Hematopoietic multipotent progenitor cell treated with erythropoietin and hydrocortisone succinate and interleukin-3 and kit ligand, for 6 days (in vitro differentiated cells): ENCODE results near the gene ADAMTS6.
A peak's percentile ranks its signal among the peaks of the same experiment; 100 is the strongest.
"Not testable (repeated sequence)": the region's sequence is repeated elsewhere in the genome, so short reads cannot be mapped to it uniquely, and the experiment has no call there.

Source experiments
- DNase-seq: peaks from one replicate; pipeline ENCODE4 v3.0.0-alpha.2; 2015

Gene ADAMTS6

DNA sequence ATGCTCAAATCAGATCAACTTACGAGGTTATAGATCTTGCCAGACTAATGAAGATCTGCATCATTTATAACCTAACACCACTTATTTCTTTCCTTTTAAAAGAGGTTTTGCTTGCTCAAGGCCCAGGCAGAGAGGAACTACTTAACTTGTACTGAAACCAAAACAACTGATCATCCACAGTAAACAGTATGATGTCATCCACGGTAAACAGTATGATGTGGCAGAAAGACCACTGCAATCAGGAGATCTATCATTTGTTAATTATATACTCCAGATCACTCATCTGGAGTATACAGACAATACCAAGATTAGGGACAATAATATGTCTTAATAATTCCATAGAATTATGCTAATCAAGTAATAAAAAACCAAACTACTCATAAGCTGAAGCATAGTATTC lies 116.8 kb downstream of the ADAMTS6 start:
- no peak for DNase-seq

DNA sequence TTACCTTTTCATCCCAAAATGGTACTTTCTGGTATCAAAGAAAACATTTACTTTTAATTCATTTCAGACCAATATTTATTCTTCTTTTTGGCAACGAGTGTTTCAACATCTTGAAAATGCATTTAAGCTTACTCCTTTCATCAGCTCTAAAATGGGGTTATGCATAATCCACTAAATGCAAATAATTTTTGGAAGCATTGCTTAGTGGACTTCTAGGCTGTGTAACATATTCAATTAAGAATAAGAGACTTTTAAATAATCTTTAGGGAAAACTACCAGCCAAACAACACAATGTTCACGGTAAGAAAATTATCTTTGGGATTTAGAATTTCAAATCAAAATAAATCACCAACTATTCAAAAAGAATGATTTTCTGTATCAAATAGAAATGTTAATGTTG lies 118.2 kb downstream of the ADAMTS6 start:
- DNase-seq = no peak

DNA sequence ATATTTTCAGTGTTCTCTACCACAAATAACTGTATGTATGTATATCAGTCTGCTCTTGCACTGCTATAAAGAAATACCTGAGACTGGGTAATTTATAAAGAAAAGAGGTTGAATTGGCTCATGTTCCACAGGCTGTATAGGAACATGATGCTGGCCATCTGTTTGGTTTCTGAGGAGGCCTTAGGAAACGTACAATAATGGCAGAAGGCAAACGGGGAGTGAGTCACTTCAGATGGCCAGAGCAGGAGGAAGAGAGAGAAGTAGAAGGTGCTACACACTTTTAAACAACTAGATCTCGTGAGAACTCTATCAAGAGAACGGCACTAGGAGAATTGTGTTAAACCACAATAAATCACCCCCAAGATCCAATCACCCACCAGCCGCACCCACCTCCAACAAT lies 121.7 kb downstream of the ADAMTS6 start:
- DNase-seq = no peak

DNA sequence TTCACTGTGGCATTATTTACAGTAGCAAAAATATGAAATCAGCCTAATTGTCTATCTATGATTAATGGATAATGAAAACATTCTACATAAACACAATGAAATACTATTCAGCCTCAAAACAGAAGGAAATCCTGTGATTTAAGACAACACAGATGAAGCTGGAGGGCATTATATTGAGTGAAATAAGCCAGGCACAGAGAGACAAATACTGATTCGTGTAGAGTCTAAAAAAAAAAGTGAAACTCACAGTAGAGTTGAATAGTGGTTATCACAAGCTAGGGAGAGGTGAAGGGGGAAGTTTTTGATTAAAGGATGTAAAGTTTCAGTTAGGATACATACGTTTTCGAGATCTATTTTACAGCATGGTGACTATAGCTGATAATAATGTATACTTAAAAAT lies 122.2 kb downstream of the ADAMTS6 start:
- no peak for DNase-seq

DNA sequence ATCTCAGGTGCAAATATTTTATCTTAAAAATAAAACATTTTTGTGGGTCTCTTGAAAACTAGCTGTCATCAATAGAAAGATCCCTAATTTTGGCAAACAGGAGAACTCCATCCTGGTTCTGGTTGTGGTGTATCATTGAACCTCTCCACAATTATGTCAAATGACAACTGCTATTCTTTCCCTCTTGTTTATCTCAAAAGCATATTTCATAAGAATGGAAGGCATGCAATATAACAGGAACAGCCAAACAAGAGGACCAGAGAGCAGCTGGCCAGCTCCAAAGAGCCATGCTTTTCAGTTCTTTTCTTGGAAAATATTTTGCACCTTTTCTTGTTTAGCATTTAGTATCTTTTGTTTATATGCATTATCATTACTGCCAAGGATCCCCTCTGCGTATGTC lies 125.4 kb downstream of the ADAMTS6 start:
- no peak for DNase-seq

DNA sequence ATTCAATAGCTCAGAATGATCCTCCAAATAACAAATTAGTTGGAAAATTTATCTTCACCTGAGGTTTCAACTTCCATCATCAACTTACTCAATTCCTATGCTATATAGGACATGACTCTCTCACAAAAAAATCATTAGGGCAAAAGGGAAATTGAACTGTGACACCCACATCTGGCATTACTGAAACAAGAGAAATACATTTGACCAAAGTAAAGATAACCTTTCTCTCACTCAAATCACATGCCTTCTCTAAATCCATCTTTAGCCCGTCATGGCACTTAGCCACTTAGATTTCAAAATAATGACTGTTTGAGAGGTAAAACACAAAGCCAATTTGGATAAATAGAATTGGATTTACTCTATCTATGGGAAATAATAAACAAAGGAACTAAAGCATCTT lies 126.4 kb downstream of the ADAMTS6 start:
- no peak for DNase-seq

DNA sequence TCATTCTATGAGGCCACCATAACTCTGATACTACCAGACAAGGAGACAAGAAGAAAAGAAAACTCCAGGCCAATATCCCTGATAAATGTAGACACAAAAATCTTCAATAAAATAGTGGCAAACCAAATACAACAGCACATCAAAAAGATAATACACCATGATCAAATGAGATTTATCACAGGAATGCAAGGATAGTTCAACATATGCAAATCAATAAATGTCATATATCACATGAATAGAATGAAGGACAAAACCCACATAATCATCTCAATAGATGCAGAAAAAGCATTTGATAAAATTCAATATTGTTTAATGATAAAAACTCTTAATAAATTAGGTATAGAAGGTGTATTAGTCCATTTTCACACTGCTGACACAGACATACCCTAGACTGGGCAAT lies 139.9 kb downstream of the ADAMTS6 start:
- DNase-seq = no peak

DNA sequence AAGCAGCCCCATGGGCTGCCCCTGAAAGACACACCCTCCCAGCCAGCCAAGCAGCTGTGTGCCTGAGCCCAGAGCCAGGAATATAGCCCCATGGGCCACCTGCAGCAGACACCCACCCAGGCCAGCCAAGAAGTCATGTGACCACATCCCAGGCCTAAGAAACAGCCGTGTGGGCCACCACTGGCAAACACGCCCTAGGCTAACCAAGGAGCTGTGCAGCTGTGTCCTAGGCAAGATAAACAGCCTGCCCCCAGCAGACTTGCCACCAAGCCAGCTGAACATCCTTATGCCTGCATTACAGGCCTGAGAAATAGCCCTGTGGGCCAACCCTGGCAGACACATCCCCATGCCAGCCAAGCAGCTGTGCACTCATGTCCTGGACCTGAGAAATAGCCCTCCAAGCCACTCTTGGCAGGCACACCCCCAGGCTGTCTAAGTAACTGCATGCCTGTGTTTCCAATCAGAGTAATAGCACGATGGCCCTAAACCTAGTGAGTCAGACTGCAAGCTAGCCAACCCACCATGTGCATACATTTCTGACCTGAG lies 143.0 kb downstream of the ADAMTS6 start:
- DNase-seq = no peak

DNA sequence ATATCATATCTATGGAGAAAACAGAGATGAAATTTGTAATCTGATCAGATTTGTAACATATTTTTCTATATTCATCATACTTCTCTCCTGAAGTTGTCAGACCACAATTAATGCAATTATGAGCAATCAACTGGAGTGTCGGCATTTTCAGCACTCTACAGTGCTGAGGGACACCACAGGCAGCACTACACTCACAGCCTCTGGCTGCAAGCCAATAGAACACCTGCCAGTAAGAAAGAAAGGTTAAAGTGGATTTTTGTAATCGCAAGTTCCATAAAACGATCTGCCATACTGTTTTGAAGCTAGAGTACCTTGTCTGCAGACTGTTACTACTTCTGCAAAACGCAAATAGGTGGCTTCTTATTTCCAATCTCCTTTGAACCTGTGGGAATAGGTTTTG lies 147.6 kb downstream of the ADAMTS6 start:
- peak; percentile 1 for DNase-seq

DNA sequence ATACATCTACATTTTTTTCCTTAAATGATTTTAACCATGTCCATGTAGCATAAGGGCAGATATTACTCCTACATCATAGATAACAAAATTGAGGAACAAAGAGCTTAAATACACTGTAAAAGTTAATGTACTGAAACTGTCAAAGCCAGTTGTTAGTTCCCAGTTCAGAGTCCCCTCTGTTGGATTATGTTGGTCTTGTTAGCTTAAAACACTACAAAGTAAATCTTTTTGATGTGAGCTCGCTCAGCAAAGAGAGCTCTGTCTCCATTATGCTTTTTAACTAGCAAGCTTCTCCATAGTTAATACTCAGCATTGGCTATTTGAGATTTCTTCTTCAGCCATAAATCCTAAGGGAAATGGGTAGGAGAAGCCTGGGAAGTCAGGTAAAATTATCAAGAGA lies 149.1 kb downstream of the ADAMTS6 start:
- no peak for DNase-seq

DNA sequence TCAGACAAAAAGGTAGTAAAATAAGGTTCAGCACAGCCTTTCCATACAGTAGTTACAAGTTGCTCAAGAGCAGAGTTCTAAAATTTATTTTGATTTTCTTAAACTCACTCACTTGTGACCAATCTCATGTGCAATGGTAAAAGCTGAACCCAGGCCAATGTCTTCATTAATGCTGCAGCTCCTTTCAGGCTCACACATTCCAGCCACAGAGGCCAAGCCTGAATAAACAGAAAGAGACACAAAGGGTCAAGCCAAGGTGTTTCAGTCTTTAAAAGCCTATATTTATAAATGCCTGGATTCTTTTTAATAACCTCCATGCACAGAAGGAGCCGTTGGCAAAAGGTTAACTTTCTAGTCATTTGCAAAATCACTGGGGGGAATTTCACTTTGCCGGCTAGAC lies 152.5 kb downstream of the ADAMTS6 start:
- DNase-seq = no peak

DNA sequence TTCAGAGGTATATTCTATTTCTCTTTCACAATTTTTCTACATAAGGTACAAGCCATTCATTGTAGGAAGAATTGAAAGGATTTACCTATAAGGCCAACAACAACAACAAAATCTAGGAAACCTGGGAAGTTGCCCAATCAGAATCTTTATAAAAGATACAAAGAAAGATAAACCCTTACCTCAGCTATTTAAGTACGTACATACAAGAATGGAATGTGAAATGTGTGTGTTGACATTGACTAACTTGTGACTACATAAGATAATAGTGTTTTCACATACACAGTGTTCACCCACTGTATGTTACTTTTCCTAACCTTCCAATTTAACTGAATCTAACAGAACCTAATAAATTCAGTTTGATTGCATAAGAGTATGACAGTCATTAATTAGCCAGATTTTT lies 154.1 kb downstream of the ADAMTS6 start:
- DNase-seq = no peak

DNA sequence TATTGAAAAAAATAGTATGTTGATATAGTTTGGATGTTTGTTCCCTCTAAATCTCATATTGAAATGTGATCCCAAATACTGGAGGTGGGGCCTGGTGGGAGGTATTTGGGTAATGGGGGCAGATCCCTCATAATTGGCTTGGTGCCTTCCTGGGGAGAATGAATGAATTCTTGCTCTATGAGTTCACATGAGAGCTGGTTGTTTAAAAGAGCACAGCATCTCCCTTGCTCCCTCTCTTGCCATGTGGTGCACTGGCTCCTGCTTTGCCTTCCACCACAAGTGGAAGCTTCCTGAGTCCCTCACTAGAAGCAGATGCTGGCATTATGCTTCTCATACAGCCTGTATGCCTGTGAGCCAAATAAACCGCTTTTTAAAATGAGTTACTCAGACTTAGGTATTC lies 154.8 kb downstream of the ADAMTS6 start:
- DNase-seq = no peak

DNA sequence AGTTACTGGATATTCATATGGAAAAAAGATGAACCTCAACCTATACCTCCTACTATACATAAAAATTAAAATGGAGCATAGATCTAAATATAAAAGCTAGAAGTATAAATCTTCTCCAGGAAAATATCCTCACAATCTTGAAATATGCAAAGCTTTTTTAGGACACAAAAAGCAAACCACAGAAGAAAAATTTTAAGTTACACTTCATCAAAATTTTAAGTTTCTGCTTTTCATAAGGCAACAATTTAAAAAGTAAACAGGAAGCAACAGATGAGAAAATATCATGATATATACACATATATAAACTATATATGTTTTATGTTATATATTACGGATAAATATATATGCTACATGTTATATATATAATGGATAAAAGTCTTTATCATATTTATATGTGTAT lies 157.5 kb downstream of the ADAMTS6 start:
- no peak for DNase-seq

DNA sequence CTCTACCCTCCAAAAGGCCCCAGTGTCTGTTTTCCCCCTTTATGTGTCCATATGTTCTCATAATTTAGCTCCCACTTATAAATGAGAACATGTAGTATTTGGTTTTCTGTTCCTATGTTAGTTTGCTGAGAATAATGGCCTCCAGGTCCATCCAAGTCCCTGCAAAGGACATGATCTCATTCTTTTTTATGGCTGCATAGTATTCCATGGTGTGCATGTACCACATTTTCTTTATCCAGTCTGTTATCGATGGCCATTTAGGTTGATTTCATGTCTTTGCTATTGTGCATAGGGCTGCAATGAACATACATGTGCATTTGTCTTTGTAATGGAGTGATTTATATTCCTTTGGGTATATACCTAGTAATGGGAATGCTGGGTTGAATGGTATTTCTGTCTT lies 161.0 kb downstream of the ADAMTS6 start:
- not testable (repeated sequence) for DNase-seq

DNA sequence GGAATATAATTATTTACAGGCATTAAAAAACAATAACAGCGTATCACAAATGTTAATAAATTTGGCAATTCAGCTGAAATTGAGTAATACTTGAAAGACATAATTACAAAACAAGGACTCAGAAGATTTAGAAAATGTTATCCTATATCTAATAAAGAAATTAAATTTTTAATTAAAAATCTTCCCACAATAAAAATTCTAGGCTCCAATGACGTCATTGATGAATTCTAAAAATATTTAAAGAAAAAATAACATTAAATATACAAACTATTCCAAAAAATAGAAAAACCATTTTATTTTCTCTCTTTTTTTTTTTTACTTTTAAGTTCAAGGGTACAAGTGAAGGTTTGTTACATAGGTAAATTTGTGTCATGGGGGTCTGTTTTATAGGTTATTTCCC lies 161.5 kb downstream of the ADAMTS6 start:
- no peak for DNase-seq

DNA sequence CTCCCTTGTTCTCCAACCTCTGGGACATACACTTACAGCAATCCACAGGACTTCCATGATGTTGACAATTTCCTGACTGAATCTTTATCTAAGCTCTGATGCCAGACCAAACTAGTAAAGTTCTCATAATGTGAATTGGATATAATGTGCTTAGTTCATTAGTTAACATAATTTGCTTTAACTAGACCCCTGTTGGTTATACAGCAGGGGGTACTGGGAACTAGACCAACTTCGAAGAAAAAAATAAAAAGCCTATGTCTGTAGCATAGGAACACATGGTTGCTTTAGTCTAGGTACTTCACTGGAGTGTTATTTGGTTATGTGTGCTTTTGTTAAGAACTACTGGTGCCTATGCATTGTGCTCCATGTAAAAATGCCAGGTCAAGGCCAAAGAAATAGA lies 173.8 kb downstream of the ADAMTS6 start:
- DNase-seq = no peak

DNA sequence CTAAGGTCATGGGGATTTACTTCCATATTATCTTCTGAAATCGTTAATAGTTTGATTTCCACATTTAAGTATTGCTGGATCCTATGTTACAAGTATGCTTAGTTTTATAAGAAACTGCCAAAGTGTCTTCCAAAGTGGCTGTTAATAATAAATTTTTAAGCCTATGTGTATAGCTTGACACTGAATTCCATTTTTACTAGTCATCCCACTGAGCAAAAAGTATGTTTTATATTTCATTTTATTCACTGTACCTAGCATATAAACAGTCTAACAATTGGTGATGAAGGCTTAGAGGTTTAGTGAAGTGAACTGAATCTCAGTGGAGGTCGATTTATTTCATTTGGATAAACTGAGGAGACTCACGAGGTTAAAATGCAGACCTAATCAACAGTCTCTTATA lies 174.6 kb downstream of the ADAMTS6 start:
- DNase-seq = no peak

DNA sequence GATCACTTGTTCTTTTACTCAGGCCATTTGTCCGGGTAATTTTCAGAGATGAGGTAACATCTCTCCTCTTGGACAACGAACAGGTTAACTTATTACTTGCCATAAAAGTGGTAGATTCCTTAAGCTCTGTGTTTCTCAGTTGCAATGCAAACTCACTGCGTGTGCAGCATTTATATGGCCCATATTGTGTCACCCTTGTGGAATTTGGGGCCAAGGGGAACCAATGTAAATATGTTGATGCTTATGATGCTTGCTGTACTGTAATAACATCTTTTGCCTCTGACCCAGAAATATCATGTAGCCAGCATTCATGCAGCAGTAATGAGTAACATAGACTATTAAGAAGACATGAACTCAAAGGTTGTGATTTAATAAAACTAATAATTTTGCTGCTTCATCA lies 175.8 kb downstream of the ADAMTS6 start:
- DNase-seq = no peak

DNA sequence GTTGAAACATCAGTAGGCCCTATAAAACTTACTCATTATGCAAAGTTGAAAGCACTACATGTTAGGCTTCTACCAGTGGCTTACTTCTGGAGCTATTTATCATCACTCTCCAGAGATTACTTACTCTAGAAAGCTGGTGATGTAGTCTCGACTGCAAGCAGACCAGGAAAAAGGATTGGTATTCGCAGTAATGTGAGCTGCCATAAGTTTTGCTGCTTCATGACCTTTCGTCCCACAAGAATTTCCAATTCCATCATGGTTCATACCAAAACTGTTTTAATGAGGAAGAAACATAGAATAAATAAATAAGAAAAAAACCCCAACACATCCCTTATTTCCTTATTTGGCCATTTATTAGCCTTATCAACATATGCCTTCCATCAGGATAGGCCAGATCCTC lies 181.9 kb downstream of the ADAMTS6 start:
- DNase-seq = no peak

DNA sequence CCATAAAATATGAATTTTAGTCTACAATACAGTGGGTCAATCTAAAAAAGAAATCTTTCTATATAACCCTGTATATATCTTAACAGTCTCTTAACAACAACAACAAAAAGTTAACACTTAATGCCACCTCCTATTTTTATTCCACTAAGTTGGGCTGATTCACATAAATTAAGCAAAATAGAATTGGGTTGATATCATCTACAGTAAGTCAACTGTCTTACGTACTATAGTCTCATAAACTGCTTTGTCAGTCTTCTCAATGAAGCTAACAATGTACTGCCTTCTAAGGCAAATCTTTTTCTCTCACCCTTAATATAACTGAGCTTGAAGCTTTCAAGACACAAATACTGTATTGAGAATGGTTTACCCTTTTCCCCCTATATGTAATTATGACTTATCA lies 185.7 kb downstream of the ADAMTS6 start:
- no peak for DNase-seq

DNA sequence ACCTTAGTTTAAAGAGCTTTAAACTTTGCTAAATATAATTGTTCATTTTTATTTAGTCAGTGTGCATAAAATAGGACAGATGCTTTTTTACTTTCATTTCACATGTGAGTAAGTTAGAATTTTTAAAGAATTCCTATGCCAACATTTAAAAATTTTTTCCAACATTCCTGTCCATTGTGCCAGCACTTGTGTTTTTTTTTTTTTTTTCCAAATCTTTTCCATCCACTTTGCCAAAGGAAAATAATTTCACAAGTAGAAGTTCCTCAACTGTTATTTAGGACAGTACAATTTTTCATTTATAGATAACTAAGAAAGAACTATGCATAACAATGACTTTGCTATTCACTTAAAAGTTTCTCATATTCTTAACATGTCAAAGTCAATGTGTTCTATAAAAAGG lies 189.5 kb downstream of the ADAMTS6 start:
- no peak for DNase-seq

DNA sequence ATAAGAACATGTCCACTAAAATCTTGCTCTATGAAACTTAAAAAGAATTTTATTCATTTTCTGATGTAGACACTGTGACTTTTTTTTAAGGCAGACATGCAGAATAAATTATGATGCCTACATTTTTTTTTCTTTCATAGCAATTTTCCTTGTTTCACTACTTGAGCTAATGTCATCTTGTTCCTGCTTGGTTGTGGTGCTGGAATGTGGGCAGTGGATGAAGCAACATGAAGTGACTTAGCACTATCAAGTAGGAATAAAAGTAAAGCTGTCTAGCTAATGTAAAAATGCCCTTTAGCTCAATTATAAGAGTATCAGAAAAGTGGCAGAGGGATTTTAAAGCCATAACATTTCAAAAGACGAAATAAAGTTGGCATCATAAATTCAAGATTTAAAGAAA lies 191.0 kb downstream of the ADAMTS6 start:
- DNase-seq = no peak

DNA sequence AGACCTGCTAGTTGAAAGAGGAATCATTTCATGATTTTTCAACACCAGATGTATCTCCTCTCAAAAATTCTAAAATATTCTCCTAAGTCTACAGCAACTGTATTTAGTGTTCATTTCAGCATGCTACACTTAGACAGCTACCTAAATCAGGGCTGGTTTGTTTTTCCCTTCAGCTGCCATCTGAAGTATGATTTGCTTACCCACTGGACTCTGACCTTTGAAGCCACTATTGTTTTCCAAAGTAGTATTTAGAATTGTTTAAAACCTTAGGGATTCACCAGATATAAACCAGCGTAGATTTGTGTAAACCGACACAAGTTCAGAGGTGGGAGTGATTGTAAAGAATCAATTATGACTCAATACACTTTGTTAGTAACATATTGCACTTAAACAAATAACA lies 193.1 kb downstream of the ADAMTS6 start:
- DNase-seq = no peak

DNA sequence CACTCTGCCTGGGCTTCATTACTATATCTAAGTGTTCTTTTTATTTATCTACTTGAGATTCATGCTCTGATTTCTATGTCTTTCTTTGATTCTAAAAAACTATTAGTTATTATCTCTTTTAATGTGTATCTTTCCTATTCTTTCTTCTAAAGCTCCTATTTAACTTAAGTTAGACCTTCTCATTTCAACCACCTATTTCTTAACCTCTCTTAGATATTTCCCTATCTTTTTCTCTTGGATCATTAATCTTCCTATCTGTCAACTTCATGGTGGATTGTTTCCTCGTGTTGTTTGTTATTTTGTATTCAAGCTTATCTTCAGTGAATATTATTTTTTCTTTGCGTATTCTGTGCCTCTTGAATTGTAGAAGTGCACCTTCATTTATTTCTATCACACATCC lies 202.1 kb downstream of the ADAMTS6 start:
- DNase-seq = no peak
